IPS DF 19.7 (cell line): ENCODE data around the gene ZBED4.
"Not testable (repeated sequence)": the region's sequence is repeated elsewhere in the genome, so short reads cannot be mapped to it uniquely, and the experiment has no call there.

Experiments used
- DNase-seq: peaks from one replicate; pipeline ENCODE4 v3.0.0-alpha.2; 2013; ENCODE audit warnings: low read depth, low spot score

Gene ZBED4

GRCh38 chr22:49852898-49853894, at the start of gene ZBED4:
ZBED4 (plus strand) TSS chr22:49853844; CDS start chr22:49883663, 29,819 bp downstream.
- peak; percentile 73 for DNase-seq

GRCh38 chr22:49807129-49807528, 46.5 kb upstream of the ZBED4 start:
- no peak for DNase-seq

GRCh38 chr22:49807780-49808708, 45.6 kb upstream of the ZBED4 start:
- DNase-seq: no peak

GRCh38 chr22:49810363-49811019, 43.2 kb upstream of the ZBED4 start:
- no peak for DNase-seq

- DNase-seq: no peak
Measured at GRCh38 chr22:49811020-49811791, 42.4 kb upstream of the ZBED4 start.

- no peak for DNase-seq
Measured at GRCh38 chr22:49812838-49813237, 40.8 kb upstream of the ZBED4 start.

- no peak for DNase-seq
Measured at GRCh38 chr22:49814164-49814686, 39.4 kb upstream of the ZBED4 start.

- no peak for DNase-seq
Measured at GRCh38 chr22:49814856-49815255, 38.8 kb upstream of the ZBED4 start.

- DNase-seq: no peak
Measured at GRCh38 chr22:49815641-49816091, 38.0 kb upstream of the ZBED4 start.

- DNase-seq: no peak
Measured at GRCh38 chr22:49817359-49817758, 36.3 kb upstream of the ZBED4 start.

- DNase-seq: no peak
Measured at GRCh38 chr22:49820984-49821383, 32.7 kb upstream of the ZBED4 start.

- not testable (repeated sequence) for DNase-seq
Measured at GRCh38 chr22:49821741-49822140, 31.9 kb upstream of the ZBED4 start.

GRCh38 chr22:49823289-49824045, 30.2 kb upstream of the ZBED4 start:
- no peak for DNase-seq

- no peak for DNase-seq
Measured at GRCh38 chr22:49824185-49824925, 29.3 kb upstream of the ZBED4 start.

- DNase-seq: no peak
Measured at GRCh38 chr22:49824936-49825335, 28.7 kb upstream of the ZBED4 start.

- DNase-seq: no peak
Measured at GRCh38 chr22:49825436-49825835, 28.2 kb upstream of the ZBED4 start.

- no peak for DNase-seq
Measured at GRCh38 chr22:49825944-49826602, 27.6 kb upstream of the ZBED4 start.

GRCh38 chr22:49826603-49827270, 26.9 kb upstream of the ZBED4 start:
- no peak for DNase-seq
